ENCODE data around the gene XYLT1. TPM values are rescaled to one million over a fixed set of nuclear protein-coding genes. Genes with fewer than 3 reads are reported as not detected.

XYLT1 gene
- total RNA-seq, 3 donors from 2014 or later (not counting 1 experiment from before 2014, with no cell fraction given) = 40.9 to 55.5 (median 43.8) TPM

- Histone ChIP-seq H3K36me3 (ENCODE audit: control insufficient read depth, insufficient read depth, low read length) (peaks cover 5% of the 10 kb centered on the region), H3K4me3 (ENCODE audit: low read length) (no peak overlapping the region), H3K27me3 (ENCODE audit: control insufficient read depth, insufficient read depth, low read length) (no peaks in the 10 kb centered on the region), H3K9me3 (ENCODE audit: control insufficient read depth, insufficient read depth, low read length) (no peaks in the 10 kb centered on the region), H3K27ac (ENCODE audit: low read length) (no peak overlapping the region), H3K4me1 (ENCODE audit: control insufficient read depth, insufficient read depth, low read length) (no peaks in the 10 kb centered on the region)
- Mint-ChIP-seq H3K27ac (no peak overlapping the region), H3K36me3 (no peaks in the 10 kb centered on the region), H3K4me3 (no peak overlapping the region), H3K9me3 (no peaks in the 10 kb centered on the region), H3K4me1 (peaks cover 10 to 12% of the 10 kb centered on the region in 2 donors), H3K27me3 (ENCODE audit: low read depth in 2 of 2) (no peaks in the 10 kb centered on the region)
- intact Hi-C loops (cut with micrococcal nuclease) = no loop called here
- DNase-seq = no peak
- no peak for TF ChIP-seq CTCF (IDR thresholded peaks at IDR 0.05)
- ATAC-seq = no peak
- WGBS (ENCODE audit: insufficient coverage) = 86% methylated on average over 2 of the region's 2 CpGs
These were observed 266.6 kb downstream of the XYLT1 start for GRCh38 chr16:17204206-17204605.

GRCh38 chr16:17203424-17203823, 267.3 kb downstream of the XYLT1 start:
- no peaks in the 10 kb centered on the region for H3K9me3 Mint-ChIP-seq
- TF ChIP-seq CTCF (IDR thresholded peaks at IDR 0.05) = no peak
- Histone ChIP-seq H3K27me3 (ENCODE audit: control insufficient read depth, insufficient read depth, low read length) (no peaks in the 10 kb centered on the region), H3K36me3 (ENCODE audit: control insufficient read depth, insufficient read depth, low read length) (peaks cover 6% of the 10 kb centered on the region), H3K27ac (ENCODE audit: low read length) (no peak overlapping the region), H3K4me1 (ENCODE audit: control insufficient read depth, insufficient read depth, low read length) (no peaks in the 10 kb centered on the region), H3K4me3 (ENCODE audit: low read length) (no peak overlapping the region), H3K9me3 (ENCODE audit: control insufficient read depth, insufficient read depth, low read length) (no peaks in the 10 kb centered on the region)
- ATAC-seq (no peak), DNase-seq (no peak)
- no peak overlapping the region for H3K27ac Mint-ChIP-seq
- H3K27me3 Mint-ChIP-seq (ENCODE audit: low read depth in 2 of 2) = no peaks in the 10 kb centered on the region
- no peak overlapping the region for H3K4me3 Mint-ChIP-seq
- intact Hi-C loops (cut with micrococcal nuclease) = no loop called here
- H3K4me1 Mint-ChIP-seq = peaks cover 10 to 12% of the 10 kb centered on the region in 2 donors
- no peaks in the 10 kb centered on the region for H3K36me3 Mint-ChIP-seq
- WGBS (ENCODE audit: insufficient coverage) = 87% methylated on average over 1 of the region's 1 CpG

- ATAC-seq = no peak
- Mint-ChIP-seq H3K27ac (no peak overlapping the region), H3K4me1 (peaks cover 13 to 18% of the 10 kb centered on the region in 2 donors), H3K27me3 (ENCODE audit: low read depth in 2 of 2) (no peaks in the 10 kb centered on the region), H3K36me3 (peaks cover 13% of the 10 kb centered on the region), H3K9me3 (no peaks in the 10 kb centered on the region), H3K4me3 (no peak overlapping the region)
- H3K36me3 ChIP-seq (ENCODE audit: control insufficient read depth, insufficient read depth, low read length) = peaks cover 32% of the 10 kb centered on the region
- H3K9me3 ChIP-seq (ENCODE audit: control insufficient read depth, insufficient read depth, low read length) = no peaks in the 10 kb centered on the region
- WGBS (ENCODE audit: insufficient coverage) = 100% methylated on average over 2 of the region's 3 CpGs
- TF ChIP-seq CTCF (IDR thresholded peaks at IDR 0.05) = no peak
- intact Hi-C loops (cut with micrococcal nuclease) = loop anchor here (10.0 kb wide), 1 partner anchor 334 kb away; no protein-coding TSS in a partner anchor
- H3K4me3 ChIP-seq (ENCODE audit: low read length) = no peak overlapping the region
- no peak for DNase-seq
- no peaks in the 10 kb centered on the region for H3K27me3 ChIP-seq (ENCODE audit: control insufficient read depth, insufficient read depth, low read length)
- H3K4me1 ChIP-seq (ENCODE audit: control insufficient read depth, insufficient read depth, low read length) = peaks cover 4% of the 10 kb centered on the region
- H3K27ac ChIP-seq (ENCODE audit: low read length) = no peak overlapping the region
These were observed 271.6 kb downstream of the XYLT1 start for GRCh38 chr16:17199135-17199534.

- Histone ChIP-seq H3K4me1 (ENCODE audit: control insufficient read depth, insufficient read depth, low read length) (peaks cover 6% of the 10 kb centered on the region), H3K27ac (ENCODE audit: low read length) (no peak overlapping the region), H3K36me3 (ENCODE audit: control insufficient read depth, insufficient read depth, low read length) (peaks cover 37% of the 10 kb centered on the region), H3K9me3 (ENCODE audit: control insufficient read depth, insufficient read depth, low read length) (no peaks in the 10 kb centered on the region), H3K4me3 (ENCODE audit: low read length) (no peak overlapping the region), H3K27me3 (ENCODE audit: control insufficient read depth, insufficient read depth, low read length) (no peaks in the 10 kb centered on the region)
- intact Hi-C loops (cut with micrococcal nuclease) = loop anchor here (10.0 kb wide), 1 partner anchor 332 kb away; no protein-coding TSS in a partner anchor
- H3K36me3 Mint-ChIP-seq = peaks cover 13% of the 10 kb centered on the region
- peaks cover 12 to 13% of the 10 kb centered on the region in 2 donors for H3K4me1 Mint-ChIP-seq
- H3K9me3 Mint-ChIP-seq = no peaks in the 10 kb centered on the region
- TF ChIP-seq CTCF (IDR thresholded peaks at IDR 0.05) = no peak
- no peak overlapping the region for H3K4me3 Mint-ChIP-seq
- no peak for DNase-seq
- no peak overlapping the region for H3K27ac Mint-ChIP-seq
- H3K27me3 Mint-ChIP-seq (ENCODE audit: low read depth in 2 of 2) = no peaks in the 10 kb centered on the region
- ATAC-seq = no peak
- WGBS (ENCODE audit: insufficient coverage) = 96% methylated on average over 3 of the region's 3 CpGs
These were observed 274.2 kb downstream of the XYLT1 start for GRCh38 chr16:17196526-17196925.

Data from natural killer cell (primary cell).